NCI-H1436 (cell line): ENCODE measurements around the gene NCOA3.
"Not testable (repeated sequence)": the region's sequence is repeated elsewhere in the genome, so short reads cannot be mapped to it uniquely, and the experiment has no call there.

Experiments
- DNase-seq: peaks from one replicate; lab custom pipeline; 2025; lab: John Stamatoyannopoulos, UW

The NCOA3 gene

DNA sequence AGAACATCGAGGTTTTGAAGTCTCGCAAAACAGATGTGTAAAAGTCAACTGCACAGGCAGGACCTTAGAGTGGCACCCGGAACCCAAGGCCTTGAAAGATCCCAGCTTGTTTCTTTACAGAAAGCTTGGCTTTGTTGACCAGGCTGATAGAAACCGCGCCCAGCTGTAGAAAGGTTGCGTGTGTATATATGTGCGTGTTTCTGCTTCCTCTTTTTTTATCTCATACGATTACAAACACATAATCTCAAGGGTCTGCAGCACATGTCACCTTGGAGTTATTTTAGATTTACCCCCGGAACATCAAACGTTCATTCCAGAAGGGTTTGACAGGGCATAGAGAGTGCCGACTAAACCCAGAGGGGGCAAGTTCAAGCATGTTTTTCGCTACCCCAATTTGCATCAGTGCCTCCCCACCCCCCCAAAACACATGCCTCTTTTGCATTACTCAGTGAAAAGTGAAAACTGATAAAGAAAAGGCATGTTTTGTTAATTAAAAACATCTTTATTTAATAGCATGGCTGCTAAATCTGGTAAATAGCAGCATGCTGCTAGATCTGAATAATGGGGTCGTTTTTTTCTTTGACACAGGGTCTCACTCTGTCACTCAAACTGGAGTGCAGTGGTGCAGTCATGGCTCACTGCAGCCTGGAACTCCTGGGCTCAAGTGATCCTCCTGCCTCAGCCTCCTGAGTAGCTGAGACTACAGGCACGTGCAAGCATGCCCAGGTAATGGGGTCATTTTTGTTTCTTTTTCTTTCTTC lies 33.2 kb upstream of the NCOA3 start:
- no peak for DNase-seq

DNA sequence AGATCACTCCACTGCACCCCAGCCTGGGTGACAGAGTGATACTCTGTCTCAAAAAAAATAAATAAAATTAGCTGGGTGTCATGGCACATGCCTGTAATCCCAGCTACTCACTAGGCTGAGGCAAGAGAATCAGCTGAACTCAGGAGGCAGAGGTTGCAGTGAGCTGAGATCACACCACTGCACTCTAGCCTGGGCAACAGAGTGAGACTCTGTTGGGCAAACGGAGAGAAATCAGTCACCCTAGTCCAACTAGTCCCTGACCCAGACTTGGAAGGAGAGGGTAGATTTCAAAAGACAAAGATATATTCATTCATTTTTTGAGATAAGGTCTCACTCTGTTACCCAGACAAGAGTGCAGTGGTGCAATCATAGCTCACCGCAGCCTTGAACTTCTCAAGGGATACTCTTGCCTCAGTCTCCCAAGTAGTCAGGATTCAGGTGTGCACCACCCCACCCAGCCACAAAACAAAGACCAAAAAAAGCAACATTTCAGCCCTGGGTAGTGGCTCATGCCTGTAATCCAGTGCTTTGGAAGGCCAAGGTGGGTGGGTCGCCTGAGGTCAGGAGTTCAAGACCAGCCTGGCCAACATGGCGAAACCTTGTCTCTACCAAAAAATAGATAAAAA lies 26.2 kb upstream of the NCOA3 start:
- DNase-seq, result no peak

GRCh38 chr20:47476452-47476851 lies 25.2 kb upstream of the NCOA3 start:
- no peak for DNase-seq

DNA sequence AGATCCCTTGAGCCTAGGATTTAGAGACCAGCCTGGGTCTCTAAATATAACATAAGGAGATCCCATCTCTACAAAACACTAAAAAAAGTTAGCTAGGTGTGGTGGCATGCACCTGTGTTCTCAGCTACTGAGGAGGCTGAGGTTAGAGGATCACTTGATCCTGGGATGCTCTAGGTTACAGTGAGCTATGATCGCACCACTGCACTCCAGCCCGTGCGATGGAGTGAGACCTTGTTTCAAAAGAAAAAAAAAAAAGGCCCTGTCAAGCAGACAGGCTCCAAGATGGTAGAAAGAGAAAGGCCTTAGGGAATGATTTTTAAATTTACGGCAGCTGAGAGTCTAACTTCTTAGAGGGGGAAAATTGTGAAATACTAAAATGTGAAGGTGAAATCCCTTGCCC lies 22.6 kb upstream of the NCOA3 start:
- DNase-seq, result no peak

DNA sequence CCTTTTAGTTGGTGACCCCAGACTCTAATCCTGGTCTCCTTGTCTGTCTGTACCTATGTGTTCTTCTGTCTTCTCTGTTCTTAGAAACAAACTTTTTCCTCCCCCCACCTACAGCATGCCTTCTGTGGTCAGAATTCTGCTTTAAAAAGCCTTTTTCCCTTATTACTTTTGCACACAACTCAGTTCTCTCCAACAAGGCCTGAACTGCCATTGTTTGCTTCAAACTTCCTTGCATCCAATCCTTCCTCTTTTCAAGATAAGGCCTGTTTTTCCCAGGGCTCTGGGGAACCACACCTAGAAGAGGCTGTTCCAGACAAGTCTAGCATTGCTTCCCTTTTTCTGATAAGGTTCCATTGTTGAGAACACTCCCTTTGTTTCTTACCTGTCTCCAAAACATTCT lies 22.2 kb upstream of the NCOA3 start:
- DNase-seq, result no peak

DNA sequence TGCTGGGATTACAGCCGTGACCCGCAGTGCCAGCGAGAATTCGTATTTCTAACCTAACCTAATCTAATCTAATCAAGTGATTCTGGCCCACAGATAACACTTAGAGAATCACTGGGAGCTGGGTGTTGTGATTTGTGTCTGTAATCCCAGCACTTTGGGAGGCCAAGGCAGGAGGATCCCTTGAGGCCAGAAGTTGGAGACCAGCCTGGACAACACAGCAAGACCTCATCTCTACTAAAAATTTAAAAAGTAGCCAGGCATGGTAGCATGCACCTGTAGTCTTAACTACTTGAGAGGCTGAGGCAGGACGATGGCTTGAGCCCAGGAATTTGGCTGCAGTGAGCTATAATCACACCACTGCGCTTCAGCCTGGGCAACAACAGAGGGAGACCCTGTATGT lies 21.4 kb upstream of the NCOA3 start:
- DNase-seq, result no peak

DNA sequence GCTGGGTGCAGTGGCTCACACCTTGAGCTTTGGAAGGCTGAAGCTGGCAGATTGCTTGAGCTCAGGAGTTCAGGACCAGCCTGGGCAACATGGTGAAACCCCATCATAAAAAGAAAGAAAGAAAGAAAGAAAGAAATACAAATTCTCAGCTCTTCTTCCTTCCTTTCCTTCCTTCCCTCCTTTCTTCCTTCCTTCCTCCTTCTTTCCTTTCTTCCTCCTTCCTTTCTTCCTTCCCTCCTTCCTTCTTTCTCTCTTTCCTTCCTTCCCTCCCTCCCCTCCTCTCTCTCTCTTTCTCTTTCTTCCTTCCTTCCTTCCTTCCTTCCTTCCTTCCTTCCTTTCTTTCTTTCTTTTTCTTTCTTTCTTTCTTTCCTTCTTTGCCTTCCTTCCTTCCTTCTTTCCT lies 21.0 kb upstream of the NCOA3 start:
- DNase-seq, result no peak

DNA sequence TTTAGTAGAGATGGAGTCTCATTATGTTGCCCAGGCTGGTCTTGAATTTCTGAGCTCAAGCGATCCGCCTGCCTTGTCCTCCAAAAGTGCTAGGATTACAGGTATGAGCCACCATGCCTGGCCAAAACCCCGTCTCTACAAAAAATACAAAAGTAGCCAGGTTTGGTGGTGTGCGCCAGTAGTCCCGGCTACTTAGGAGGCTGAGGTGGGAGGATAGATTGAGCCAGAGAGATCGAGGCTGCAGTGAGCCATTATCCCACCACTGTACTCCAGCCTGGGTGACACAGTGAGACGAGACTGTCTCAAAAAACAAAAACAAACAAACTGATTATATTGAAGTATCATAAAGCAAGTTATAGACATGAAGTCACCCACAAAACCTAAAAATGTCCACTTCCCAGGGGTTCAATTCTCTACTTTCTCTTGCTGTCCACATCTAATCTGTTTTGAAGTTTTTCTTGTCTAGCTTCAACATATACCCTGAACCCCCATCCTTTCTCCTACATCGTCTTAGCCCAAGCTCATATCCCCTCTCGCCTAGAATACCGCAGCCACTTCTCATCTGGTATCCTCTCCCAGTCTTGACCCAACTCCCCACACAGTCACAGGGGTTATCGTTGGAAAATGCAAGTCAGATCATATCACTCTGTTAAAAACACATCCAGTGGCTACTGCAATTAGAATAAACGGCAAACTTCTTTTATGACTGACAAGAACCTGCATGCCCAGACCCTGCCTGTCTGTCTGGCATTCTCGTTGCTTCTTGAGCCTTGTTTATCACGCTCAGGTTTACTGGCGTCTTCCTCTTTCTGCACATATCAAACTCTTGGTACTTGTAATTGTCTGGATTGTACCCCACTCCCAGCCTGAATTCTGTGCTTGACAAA lies 20.1 kb upstream of the NCOA3 start:
- DNase-seq, result no peak

DNA sequence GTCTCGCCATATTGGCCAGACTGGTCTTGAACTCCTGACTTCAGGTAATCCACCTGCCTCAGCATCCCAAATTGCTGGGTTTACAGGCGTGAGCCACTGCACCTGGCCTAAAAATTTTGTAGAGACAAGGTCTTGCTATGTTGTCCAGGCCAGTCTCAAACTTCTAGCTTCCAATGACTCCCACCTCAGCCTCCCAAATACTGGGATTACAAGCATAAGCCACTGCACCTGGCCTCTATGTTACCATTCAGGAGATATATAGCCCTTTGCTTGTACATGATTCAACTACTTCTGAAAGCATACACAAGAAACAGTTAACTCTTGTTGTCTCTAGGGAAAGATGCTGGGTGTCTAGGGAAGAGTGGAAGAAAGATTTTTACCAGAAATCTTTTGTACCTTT lies 19.0 kb upstream of the NCOA3 start:
- no peak for DNase-seq

DNA sequence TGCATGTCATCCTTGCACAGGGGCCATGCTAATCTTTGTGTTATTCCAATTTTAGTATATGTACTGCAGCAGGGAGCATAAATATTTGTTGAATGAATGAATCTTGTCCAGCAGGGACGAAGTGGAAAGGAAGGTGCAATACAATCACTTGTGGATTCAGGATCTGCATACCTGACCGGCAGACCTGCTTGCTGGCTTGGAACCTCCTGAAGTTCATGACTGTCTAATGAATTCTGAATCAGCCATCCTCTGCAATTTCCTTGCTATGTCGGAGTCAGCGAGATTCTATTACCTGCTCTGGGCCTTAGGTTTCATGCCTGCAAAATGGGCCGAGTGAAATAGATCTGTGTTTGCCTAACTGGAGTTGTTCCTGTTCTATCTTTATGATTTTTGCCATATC lies 17.4 kb upstream of the NCOA3 start:
- no peak for DNase-seq

- DNase-seq, result no peak
Measured at GRCh38 chr20:47487175-47487917, 14.3 kb upstream of the NCOA3 start.

GRCh38 chr20:47489448-47489872 lies 12.2 kb upstream of the NCOA3 start:
- DNase-seq, result no peak

GRCh38 chr20:47490795-47491194 lies 10.9 kb upstream of the NCOA3 start:
- no peak for DNase-seq

DNA sequence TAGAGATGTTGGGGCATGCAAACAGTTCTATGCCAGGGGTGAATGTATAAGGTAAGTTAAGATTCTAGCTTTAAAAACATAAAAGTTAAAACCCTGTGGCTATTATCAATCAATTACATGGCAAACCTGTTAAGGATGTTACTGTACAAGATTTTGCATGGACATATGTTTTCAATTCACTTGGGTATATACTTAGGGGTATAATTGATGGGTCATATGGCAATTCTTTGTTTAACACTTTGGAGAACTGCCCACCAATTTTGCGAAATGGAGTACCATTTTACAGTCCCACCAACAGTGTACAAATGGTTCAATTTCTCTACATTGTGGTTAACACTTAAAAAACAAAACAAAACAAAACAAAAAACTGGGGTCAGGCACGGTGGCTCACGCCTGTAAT lies 9.4 kb upstream of the NCOA3 start:
- DNase-seq, result no peak

DNA sequence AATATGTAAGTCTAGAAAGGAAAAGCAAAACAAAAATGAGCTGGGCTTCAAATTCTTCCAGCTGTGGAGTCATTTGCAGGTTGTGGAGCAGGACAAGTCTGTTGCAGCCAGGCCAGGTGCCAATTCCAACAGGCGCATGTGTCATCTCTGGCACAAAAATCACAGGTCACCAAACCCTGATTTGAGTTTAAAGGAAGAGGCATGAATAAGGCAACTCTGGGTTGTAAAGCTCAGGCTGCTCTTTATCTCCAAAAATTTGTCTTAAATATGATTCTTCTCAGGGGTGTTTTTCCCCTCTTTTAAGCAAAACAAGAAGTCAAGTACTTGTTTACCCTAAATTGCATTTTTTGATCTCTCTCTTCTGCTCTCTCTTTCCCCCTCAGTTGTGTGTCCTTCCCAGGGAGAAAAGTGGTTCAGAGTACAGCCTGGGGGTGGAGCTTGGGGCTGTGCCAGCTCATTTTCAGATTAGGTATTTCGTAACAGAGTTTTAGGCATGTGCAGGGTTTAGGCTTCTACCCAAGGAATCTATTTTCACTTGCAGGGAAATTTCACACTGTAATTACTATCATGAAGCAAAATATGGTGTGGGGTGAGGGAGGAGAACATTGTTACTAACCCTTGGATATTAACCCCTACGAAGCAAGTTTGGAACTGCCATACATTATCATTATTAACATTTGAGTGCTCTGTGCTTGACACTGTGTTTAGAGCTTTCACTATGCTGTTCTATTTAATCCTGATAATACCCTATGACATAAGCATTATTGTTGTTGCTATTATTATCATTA lies 8.3 kb upstream of the NCOA3 start:
- peak; percentile 31 for DNase-seq

GRCh38 chr20:47493963-47494293 lies 7.8 kb upstream of the NCOA3 start:
- no peak for DNase-seq

- DNase-seq, result not testable (repeated sequence)
Measured at GRCh38 chr20:47494606-47495005, 7.1 kb upstream of the NCOA3 start.

DNA sequence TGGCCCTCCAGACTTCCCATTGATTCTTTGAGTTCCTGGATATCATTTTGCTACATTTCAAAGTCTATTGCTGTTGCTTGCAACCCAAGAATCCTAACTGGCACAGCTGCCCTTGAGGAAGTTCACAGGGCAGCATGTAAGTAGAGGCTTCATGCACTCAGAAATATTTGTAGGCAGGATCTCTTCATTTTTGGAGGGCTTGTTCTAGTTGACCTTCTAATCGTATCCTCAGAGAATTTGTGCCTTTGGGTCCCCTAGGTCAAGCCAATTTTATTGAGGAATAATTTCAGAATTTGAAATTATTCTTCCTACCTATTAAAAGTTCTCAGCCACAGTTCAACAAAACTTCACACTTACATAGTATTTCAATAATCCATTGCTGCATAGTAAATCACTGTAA lies 5.6 kb upstream of the NCOA3 start:
- DNase-seq, result no peak

- no peak for DNase-seq
Measured at GRCh38 chr20:47498606-47499005, 3.1 kb upstream of the NCOA3 start.

DNA sequence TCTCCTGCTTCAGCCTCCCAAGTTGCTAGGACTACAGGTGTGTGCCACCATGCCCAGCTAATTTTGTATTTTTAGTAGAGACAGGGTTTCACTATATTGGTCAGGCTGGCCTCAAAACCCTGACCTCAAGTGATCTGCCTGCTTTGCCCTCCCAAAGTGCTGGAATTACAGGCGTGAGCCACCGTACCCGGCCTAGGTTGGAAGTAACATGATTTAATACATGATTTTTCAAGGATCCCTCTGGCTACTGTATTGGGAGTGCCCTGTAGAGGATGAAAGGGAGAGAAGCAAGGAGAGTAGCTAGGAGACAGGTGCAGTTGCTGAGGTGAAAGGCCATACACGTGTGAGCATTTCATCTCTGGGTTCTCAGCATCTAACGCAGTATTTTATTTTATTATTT lies 2.6 kb upstream of the NCOA3 start:
- DNase-seq, result no peak

DNA sequence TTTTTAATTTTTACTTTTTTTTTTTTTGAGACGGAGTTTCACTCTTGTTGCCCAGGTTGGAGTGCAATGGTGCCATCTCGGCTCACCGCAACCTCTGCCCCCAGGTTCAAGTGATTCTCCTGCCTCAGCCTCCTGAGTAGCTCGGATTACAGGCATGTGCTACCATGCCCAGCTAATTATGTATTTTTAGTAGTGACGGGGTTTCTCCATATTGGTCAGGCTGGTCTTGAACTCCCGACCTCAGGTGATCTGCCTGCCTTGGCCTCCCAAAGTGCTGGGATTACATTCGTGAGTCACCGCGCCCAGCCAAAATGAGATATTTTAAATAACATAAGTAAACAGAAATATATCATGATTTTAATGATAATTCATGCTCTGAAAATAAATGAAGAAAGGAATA lies 1.6 kb upstream of the NCOA3 start:
- DNase-seq, result not testable (repeated sequence)

DNA sequence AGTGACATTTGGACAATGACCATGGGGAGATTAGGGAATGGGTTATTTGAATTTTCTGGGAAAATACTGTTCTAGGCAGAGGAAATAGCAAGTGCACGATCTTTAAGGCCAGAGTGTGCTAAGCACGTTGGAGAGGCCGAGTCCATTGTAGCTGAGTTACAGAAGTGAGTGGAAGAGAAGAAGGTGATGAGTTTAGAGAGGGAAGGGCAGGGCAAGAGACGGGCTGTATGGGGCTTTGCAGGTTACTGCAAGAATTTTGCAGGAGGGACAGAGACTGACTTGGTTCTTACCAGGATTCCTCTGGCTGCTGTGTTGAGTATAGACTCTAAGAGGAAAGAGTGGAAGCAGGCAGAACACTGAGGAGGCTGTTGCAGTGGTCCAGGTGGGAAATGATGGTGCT lies 1.1 kb upstream of the NCOA3 start:
- DNase-seq, result no peak
